Stimulated activated CD4-positive, alpha-beta T cell treated with anti-CD3 and anti-CD28 coated beads, Interleukin-2, amount 100 ng/mL, for 4 hours (primary cell): ENCODE data around the gene BORCS5.
"Not testable (repeated sequence)": the region's sequence is repeated elsewhere in the genome, so short reads cannot be mapped to it uniquely, and the experiment has no call there.

Experiments
- DNase-seq: peaks from one replicate; pipeline ENCODE4 v3.0.0-alpha.2; 2020; ENCODE audit warnings: low read depth

Gene BORCS5

GRCh38 chr12:12466157-12466556 is 109.3 kb downstream of the BORCS5 start:
- DNase-seq: peak; percentile 25

DNA sequence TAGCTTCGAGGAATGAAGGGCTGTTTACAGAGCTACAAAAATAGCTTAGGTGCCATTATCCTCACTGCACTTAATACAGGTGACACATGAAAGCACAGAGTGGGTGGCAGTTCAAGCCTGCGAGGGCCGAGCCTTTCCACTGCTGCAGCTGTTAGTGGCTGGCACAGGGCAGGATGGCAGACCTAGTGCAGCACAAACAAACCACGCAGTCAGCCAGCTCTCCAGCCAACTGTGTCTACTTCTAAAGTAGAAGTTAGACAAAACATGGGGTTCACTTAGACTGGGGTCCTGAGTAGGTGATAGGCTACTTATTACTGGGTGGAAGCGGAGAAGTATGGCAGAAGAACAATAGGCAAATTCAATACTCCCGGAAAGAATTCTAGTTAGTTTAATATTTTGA is 110.4 kb downstream of the BORCS5 start:
- DNase-seq: peak; percentile 40

GRCh38 chr12:12467688-12468261 is 110.9 kb downstream of the BORCS5 start:
- no peak for DNase-seq

- no peak for DNase-seq
Observed at GRCh38 chr12:12468575-12468974, 111.7 kb downstream of the BORCS5 start.

DNA sequence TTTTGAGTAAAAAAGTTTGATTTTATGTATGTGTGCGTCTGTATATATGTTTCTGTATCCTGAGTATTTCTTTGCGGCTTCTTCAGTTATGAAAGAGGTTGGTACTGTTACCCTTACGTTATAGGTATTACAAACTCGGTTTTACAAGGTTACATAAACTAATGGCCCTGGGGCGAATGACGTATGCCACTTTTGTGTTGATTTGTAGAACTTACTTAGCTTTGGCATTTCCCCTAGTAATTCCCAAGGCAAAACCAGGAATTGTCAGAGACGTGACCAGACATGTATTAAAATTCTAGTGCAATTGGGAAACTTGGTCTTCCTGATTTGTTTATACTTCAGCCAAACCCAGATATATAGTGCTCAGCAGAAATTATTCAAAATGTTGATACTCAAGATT is 112.5 kb downstream of the BORCS5 start:
- DNase-seq: no peak

GRCh38 chr12:12470751-12471306 is 114.0 kb downstream of the BORCS5 start:
- DNase-seq: no peak

- DNase-seq: not testable (repeated sequence)
Observed at GRCh38 chr12:12471982-12472961, 115.4 kb downstream of the BORCS5 start.

GRCh38 chr12:12473223-12473622 is 116.3 kb downstream of the BORCS5 start:
- DNase-seq: no peak

DNA sequence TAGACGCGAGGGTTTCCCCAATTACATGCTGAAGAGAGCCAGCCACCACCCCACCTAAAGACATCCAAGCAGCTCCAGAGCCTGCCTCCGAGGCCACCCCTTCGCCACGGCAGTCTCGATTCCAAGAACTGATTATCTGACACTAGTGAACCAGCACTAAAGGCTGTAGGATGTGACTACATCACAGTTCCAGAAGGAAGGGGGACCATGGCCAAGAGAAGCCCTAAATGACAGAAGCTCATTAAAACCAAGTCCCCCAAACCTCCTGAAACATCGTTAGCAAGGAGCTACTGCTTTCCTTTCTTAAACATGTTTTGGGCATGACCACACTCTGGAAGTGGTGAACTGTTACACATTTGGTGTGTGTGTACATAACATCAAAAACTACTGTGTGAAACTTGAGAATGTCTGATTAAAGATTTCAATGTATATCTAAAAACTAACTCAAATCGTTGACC is 117.6 kb downstream of the BORCS5 start:
- DNase-seq: no peak

GRCh38 chr12:12474931-12475795 is 118.3 kb downstream of the BORCS5 start:
- DNase-seq: no peak

DNA sequence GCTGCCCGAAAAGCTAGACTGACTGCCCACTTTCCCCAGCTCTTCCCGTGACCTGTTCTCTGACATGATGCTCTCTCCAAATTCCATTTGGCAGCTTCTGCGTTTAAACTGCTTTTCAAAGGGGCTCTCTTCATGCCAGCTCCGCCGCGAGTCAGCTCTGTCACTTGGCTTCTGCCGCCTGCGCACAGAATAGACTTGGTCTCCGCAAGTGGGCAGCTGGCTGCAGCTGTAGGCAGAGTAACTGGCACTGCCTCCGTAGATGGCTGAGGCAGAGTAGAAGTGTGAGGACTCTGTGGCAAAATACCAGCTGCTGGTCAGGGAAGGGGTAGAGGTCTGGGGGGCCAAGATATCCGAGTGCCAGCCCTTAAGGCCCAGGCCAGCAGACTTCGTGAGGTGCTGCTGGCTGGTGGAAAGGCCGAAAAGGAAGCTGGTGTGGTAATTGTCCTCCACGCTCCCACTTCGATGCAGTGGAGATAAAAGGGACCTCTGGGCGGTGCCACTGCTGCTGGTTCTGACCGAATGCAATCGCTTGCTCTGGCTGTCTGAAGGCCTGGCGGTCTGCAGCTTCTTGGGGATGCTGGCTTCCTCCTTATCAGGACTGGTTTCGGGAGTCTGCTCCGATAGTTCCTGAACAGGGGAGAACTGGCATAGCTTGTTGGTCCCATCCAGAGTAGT is 120.1 kb downstream of the BORCS5 start:
- DNase-seq: no peak

GRCh38 chr12:12477532-12477890 is 120.6 kb downstream of the BORCS5 start:
- no peak for DNase-seq

DNA sequence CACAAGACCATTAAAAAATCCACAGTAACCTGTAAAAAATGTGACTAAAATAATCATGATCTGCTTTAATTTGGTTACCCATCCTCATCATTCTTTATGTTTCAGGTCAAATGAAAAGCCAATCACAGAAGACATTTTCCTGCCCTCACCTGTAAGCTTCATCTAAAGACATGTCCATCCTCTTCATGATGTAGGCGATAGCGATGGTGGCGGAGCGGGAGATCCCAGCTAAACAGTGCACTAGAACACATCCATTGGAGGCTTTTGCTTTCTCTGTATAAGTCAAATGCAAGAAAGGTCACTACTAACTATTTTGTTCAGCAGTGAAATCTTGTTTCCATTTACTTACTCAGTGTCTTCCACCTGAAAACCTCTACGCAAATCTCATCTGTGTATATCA is 123.2 kb downstream of the BORCS5 start:
- no peak for DNase-seq

GRCh38 chr12:12481631-12482030 is 124.8 kb downstream of the BORCS5 start:
- DNase-seq: no peak

GRCh38 chr12:12482150-12482761 is 125.4 kb downstream of the BORCS5 start:
- DNase-seq: no peak

GRCh38 chr12:12482959-12483358 is 126.1 kb downstream of the BORCS5 start:
- no peak for DNase-seq

- DNase-seq: no peak
Observed at GRCh38 chr12:12483438-12483837, 126.6 kb downstream of the BORCS5 start.

DNA sequence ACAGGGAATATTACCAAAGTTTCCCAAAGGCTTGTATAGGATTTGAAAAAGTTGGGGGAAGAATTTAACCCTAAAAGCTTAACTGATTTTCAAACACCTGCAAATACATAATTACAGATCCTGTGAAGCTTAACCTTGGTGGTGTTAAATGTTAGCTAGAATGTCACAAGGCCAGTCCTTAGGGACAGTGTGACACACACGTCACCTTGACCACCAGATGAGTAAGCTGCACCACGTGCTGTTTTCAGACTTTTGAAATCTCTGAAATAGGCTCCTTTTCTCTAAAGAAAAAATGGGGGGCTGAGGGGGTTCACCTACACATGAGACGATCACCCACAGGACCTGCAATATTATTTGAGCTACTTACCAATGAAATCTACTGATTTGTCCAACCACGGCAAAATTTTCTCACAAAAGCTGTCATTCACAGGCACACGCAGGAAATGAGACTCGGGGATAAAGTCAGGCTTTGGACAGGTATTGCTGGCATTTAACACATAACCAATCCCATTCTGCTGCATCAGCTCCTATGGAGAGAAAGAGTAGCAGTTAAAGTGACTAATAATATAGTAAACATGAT is 129.9 kb downstream of the BORCS5 start:
- DNase-seq: no peak

DNA sequence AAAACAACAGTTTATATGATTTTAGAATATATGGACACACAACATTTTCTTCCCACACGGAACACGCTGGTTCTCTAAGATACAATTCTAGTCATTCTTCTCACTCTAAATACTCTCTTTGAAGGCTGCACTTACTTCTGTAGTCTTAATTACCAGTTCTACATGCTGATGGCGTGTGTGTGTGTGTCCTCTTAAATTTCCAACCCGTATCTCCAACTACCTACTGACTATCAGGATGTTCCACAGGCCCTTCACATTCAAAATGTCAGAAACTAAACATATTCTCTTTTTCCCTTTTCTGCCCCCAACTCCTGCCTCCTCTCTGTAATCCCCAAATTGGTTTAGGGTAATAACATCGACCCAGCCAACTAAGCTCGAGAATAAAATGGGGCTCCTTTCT is 130.6 kb downstream of the BORCS5 start:
- no peak for DNase-seq

GRCh38 chr12:12488296-12488695 is 131.4 kb downstream of the BORCS5 start:
- no peak for DNase-seq
